Upper lobe of left lung (tissue), 6 donors: ENCODE data around the gene ZBTB12. TPM values are rescaled to one million over a fixed set of nuclear protein-coding genes. Genes with fewer than 3 reads are reported as not detected.

Experiments
- ATAC-seq, 2 donors: fragments of 200-7000 bp; cut with Tn5 transposase; one replicate each; pipeline ENCODE4 v1.9.1; 2022; ENCODE audit warnings: mild to moderate bottlenecking in 2 of 2, moderate library complexity in 2 of 2; ENCODE audit not compliant: low FRiP score in 2 of 2
- DNase-seq, 2 donors: peaks; one replicate each; pipeline ENCODE4 v3.0.0-alpha.2; 2019 to 2020
- H3K27ac ChIP-seq, 4 donors: fragments of 200-600 bp; sonication (generic); one replicate each; pipeline ENCODE4 v1.5.1; 2016 to 2019
- H3K27me3 ChIP-seq, 4 donors: fragments of 200-600 bp; sonication (generic); one replicate each; pipeline ENCODE4 v1.5.1; 2017 to 2019
- H3K36me3 ChIP-seq, 4 donors: fragments of 200-600 bp; sonication (generic); one replicate each; pipeline ENCODE4 v1.5.1; 2016 to 2019
- H3K4me1 ChIP-seq, 4 donors: fragments of 200-600 bp; sonication (generic); one replicate each; pipeline ENCODE4 v1.5.1; 2018 to 2019
- H3K4me3 ChIP-seq, 4 donors: fragments of 200-600 bp; sonication (generic); one replicate each; pipeline ENCODE4 v1.5.1; 2017 to 2019; ENCODE audit warnings: mild to moderate bottlenecking in 2 of 4, moderate library complexity in 1 of 4
- H3K9me3 ChIP-seq, 4 donors: fragments of 200-600 bp; sonication (generic); one replicate each; pipeline ENCODE4 v1.5.1; 2018 to 2019
- EP300 ChIP-seq, 4 donors: sonication (generic); formaldehyde crosslinking; IDR thresholded peaks; one replicate each; pipeline ENCODE4 v1.5.1; 2017; ENCODE audit warnings: antibody characterized with exemption in 4 of 4, control low read depth in 2 of 4
- POLR2A ChIP-seq, 4 donors: fragments of 450-650 bp; IDR thresholded peaks; one replicate each; pipeline ENCODE4 v1.5.1; 2016 to 2017; ENCODE audit warnings: antibody characterized with exemption in 4 of 4, mild to moderate bottlenecking in 2 of 4
- POLR2AphosphoS5 ChIP-seq, 2 donors: sonication (generic); formaldehyde crosslinking; IDR thresholded peaks; one replicate each; pipeline ENCODE4 v1.5.1; 2017; ENCODE audit warnings: antibody characterized with exemption in 2 of 2
- WGBS, 2 donors: methylation state at CpG; one replicate each; pipeline ENCODE4 v1.1.5; 2017 to 2018; 5-methylcytosine and 5-hydroxymethylcytosine counted together
- total RNA-seq, 6 donors: library from RNA; depleted of rRNA in 4 of 6; stranded (reverse); fragments of >200 nt in 4 of 6; gene quantifications; one replicate each; pipeline versions ENCODE4 v1.1.0 to v1.2.1, GENCODE V29; 2016 to 2021
- TF ChIP-seq, protein P1 (sequence below), 6 experiments: fragments of 450-650 bp in 4 of 6; fragments of 200-600 bp in 2 of 6; sonication (generic) in 2 of 6; IDR thresholded peaks; one replicate each; pipeline ENCODE4 v1.5.1; 2016 to 2019; ENCODE audit warnings: antibody characterized with exemption in 6 of 6
- donor health status: DM: no; HTN: no; CAD: no; lungs with moderate emphysema.
- donor health status: DM: no; HTN: yes; CAD: no; lungs with severe emphysema.

Gene ZBTB12
- total RNA-seq, 6 donors from 2014 or later, result 1.0 to 7.5 (median 2.2) TPM

DNA sequence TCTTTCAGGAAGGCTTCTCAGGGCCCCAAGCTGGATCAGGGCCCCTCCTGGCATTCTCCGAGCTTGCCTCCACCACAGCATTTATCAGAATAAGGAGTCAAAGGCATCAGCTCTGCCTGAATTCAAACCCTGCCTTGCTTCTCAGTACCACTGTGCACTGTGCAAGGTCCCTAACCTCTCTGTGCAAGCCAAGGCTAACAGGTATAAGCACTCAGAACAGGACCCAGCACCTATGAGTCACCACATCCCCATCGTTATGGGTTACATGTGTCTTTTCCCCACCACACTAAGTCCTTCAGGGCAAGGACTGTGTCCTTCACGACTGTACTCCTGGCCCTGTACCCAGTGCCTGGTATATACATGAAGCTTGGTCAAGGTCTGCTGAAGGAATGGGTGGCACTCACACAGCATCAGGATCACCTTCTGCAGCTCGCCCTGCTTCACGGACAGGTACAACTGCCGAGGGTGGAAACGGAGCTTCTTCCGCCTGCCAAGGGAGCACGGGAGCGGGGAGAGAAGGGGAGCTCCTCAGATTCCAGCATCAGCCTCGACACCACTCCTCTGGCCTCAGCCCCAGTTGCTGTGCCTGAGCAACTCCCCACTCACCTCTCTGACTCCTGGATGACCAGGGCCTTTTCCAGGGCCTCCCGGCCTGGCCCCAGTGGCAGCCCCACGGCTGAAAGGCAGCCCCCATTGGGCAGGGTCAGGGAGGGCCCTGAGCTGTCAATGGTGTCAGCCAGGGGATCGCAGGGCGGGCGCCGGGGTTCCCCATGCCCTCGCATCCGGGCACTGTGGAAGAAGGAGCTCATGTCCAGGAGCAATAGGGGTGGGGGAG, 14.5 kb downstream of the ZBTB12 start:
- H3K36me3 ChIP-seq, result peaks cover 39 to 96% (median 80%) of the 10 kb centered on the region in 4 donors
- 89 to 92% methylated on average over 17 to 19 of the region's 19 CpGs for WGBS, 2 donors
- H3K4me1 ChIP-seq, result no peaks in the 10 kb centered on the region
- ATAC-seq, result no peak
- DNase-seq, result no peak
- H3K9me3 ChIP-seq, result no peaks in the 10 kb centered on the region
- no peak overlapping the region for H3K27ac ChIP-seq
- TF ChIP-seq, protein P1, sequence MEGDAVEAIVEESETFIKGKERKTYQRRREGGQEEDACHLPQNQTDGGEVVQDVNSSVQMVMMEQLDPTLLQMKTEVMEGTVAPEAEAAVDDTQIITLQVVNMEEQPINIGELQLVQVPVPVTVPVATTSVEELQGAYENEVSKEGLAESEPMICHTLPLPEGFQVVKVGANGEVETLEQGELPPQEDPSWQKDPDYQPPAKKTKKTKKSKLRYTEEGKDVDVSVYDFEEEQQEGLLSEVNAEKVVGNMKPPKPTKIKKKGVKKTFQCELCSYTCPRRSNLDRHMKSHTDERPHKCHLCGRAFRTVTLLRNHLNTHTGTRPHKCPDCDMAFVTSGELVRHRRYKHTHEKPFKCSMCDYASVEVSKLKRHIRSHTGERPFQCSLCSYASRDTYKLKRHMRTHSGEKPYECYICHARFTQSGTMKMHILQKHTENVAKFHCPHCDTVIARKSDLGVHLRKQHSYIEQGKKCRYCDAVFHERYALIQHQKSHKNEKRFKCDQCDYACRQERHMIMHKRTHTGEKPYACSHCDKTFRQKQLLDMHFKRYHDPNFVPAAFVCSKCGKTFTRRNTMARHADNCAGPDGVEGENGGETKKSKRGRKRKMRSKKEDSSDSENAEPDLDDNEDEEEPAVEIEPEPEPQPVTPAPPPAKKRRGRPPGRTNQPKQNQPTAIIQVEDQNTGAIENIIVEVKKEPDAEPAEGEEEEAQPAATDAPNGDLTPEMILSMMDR (IDR thresholded peaks at IDR 0.05), result no peak
- TF ChIP-seq EP300 (IDR thresholded peaks at IDR 0.05), result no peak
- TF ChIP-seq POLR2A (IDR thresholded peaks at IDR 0.05), result no peak
- no peak for TF ChIP-seq POLR2AphosphoS5 (IDR thresholded peaks at IDR 0.05)
- H3K4me3 ChIP-seq, result no peak overlapping the region
- no peaks in the 10 kb centered on the region for H3K27me3 ChIP-seq

DNA sequence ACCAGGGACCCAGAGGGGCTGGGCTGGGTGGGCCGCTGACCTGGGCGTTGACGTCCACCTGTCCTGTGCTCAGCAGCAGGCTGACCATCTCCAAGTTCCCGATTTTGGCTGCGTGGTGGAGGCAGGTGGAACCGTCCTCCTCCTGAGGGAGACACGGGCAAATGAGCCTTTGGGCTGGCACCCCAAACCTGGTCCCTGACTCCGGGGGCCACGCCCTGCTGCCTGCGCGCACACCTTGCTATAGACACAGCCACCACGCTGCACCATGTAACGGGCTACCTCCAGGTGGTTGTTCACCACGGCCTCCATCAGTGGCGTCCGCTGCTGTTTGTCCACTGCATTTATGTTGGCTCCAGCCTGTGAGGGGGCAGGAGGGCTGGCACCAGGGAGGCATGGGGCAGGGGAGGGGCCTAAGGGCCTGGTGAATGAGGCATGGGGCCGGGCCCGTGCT, 15.3 kb downstream of the ZBTB12 start:
- ATAC-seq (no peak), DNase-seq (no peak)
- Histone ChIP-seq H3K27me3 (no peaks in the 10 kb centered on the region), H3K27ac (no peak overlapping the region), H3K4me1 (no peaks in the 10 kb centered on the region), H3K9me3 (no peaks in the 10 kb centered on the region), H3K4me3 (no peak overlapping the region), H3K36me3 (peaks cover 39 to 96% (median 80%) of the 10 kb centered on the region in 4 donors)
- WGBS, 2 donors, result 98 to 99% methylated on average over 5 to 18 of the region's 18 CpGs
- TF ChIP-seq EP300 (IDR thresholded peaks at IDR 0.05), result no peak
- no peak for TF ChIP-seq POLR2A (IDR thresholded peaks at IDR 0.05)
- TF ChIP-seq, protein P1 (IDR thresholded peaks at IDR 0.05), result no peak
- no peak for TF ChIP-seq POLR2AphosphoS5 (IDR thresholded peaks at IDR 0.05)

DNA sequence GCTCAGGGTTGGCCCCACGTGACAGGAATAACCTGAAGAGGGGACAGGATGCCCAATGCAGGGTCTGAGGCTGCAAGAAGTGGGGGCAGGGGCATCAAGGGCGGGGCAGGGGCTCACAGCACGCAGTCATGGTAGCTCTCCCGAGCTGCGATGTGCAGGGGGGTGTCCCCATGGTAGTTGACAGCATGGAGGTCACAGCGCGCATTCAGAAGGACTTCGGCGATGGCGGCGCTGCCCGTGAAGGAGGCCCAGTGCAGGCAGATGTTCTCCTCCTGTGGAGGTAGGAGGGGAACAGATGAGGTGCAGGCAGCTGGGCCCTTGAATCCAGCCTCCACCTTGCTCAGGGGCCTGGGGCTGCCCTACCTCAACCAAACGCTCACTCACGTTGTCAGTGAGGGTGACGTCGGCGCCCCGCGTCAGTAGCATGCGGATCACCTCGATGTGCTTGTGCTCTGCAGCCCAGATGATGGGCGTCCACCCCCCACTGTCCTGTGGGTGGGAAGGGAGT, 17.3 kb downstream of the ZBTB12 start:
- peaks cover 35 to 99% (median 88%) of the 10 kb centered on the region in 4 donors for H3K36me3 ChIP-seq
- TF ChIP-seq POLR2A (IDR thresholded peaks at IDR 0.05) (no peak), EP300 (IDR thresholded peaks at IDR 0.05) (no peak)
- no peaks in the 10 kb centered on the region for H3K27me3 ChIP-seq
- ATAC-seq (no peak), DNase-seq (no peak)
- peaks cover 0 to 4% (median 0%) of the 10 kb centered on the region in 4 donors for H3K4me1 ChIP-seq
- no peak overlapping the region for H3K27ac ChIP-seq
- H3K4me3 ChIP-seq, result no peak overlapping the region
- no peaks in the 10 kb centered on the region for H3K9me3 ChIP-seq
- WGBS, 2 donors, result 96 to 97% methylated on average over 20 to 22 of the region's 22 CpGs

DNA sequence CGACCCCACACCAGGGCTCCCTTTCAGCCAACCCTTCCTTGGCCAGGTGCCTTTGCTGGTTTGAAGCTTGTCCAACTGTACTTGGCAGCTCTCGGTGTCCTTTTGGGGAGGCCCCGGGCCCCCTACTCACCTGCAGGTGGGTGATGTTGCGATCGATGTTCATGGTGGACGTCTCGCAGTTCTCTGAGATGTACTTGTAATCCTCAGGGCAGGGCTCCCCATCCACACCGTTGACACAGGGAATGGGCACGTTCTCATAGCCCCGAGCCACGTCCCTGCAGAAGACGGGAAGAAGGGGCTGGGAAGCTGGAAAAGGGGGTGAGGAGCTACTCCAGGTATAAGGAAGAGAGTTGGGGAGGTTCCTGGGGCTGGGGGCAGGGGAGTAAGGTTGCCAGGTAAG, 18.2 kb downstream of the ZBTB12 start:
- 83 to 93% methylated on average over 11 to 12 of the region's 12 CpGs for WGBS, 2 donors
- DNase-seq, result no peak
- H3K4me1 ChIP-seq, result peaks cover 0 to 7% (median under 1%) of the 10 kb centered on the region in 4 donors
- ATAC-seq, result no peak
- no peaks in the 10 kb centered on the region for H3K9me3 ChIP-seq
- no peak overlapping the region for H3K27ac ChIP-seq
- H3K4me3 ChIP-seq, result no peak overlapping the region
- peaks cover 35 to 92% (median 83%) of the 10 kb centered on the region in 4 donors for H3K36me3 ChIP-seq
- TF ChIP-seq POLR2A (IDR thresholded peaks at IDR 0.05) (no peak), EP300 (IDR thresholded peaks at IDR 0.05) (no peak), POLR2AphosphoS5 (IDR thresholded peaks at IDR 0.05) (no peak)
- TF ChIP-seq, protein P1 (IDR thresholded peaks at IDR 0.05), result no peak
- H3K27me3 ChIP-seq, result no peaks in the 10 kb centered on the region

DNA sequence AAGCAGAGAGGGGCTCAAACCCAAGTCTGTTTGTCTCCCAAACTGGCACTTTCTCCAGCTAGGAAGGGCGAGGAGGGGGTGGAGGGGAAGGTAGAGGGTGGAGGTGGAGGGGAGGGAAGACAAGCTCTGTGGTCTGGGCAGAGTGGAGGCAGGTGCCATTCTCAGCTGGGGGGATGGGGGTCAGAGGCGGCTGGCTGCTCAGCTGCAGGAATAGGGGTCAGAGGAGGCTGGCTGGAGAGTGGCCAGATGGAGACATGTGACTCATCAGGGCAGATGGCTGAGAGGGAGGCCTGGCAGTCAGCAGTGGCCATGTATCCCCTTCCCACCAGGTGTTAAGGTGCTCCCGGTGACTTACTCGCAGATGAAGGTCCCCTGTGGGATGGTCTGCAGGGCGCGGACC, 19.5 kb downstream of the ZBTB12 start:
- no peaks in the 10 kb centered on the region for H3K9me3 ChIP-seq
- ATAC-seq, result no peak
- H3K27me3 ChIP-seq, result no peaks in the 10 kb centered on the region
- H3K4me3 ChIP-seq, result no peak overlapping the region
- no peak for TF ChIP-seq POLR2AphosphoS5 (IDR thresholded peaks at IDR 0.05)
- WGBS, 2 donors, result 92 to 98% methylated on average over 6 of the region's 6 CpGs
- H3K4me1 ChIP-seq, result peaks cover 0 to 9% (median 5%) of the 10 kb centered on the region in 4 donors
- no peak for DNase-seq
- no peak overlapping the region for H3K27ac ChIP-seq
- H3K36me3 ChIP-seq, result peaks cover 29 to 79% (median 70%) of the 10 kb centered on the region in 4 donors
